Keratinocyte (primary cell): ENCODE data around the gene VMP1. TPM values are rescaled to one million over a fixed set of nuclear protein-coding genes. Genes with fewer than 3 reads are reported as not detected.

Experiments
- DNase-seq: peaks from one replicate; pipeline ENCODE4 v3.0.0-alpha.2; 2011; ENCODE audit warnings: low read depth, missing footprints, low spot score
- FAIRE-seq: peaks from 2 replicates; lab custom pipeline; 2011; peaks lifted over from hg19 to GRCh38; lab: Jason Lieb, UNC
- H2AFZ ChIP-seq: 2 replicates; pipeline ENCODE4 v1.6.0; 2012; ENCODE audit warnings: low read length, control low read depth, inconsistent platforms; ENCODE audit not compliant: control insufficient read depth
- H3K27ac ChIP-seq: 2 replicates; pipeline ENCODE4 v1.5.1; 2011; ENCODE audit warnings: low read length; ENCODE audit not compliant: control insufficient read depth, insufficient read depth
- H3K27me3 ChIP-seq: 3 replicates; pipeline ENCODE4 v1.6.0; 2011; ENCODE audit warnings: low read length; ENCODE audit not compliant: control insufficient read depth, insufficient read depth; ENCODE audit errors: extremely low read depth
- H3K36me3 ChIP-seq, 2 experiments: 2 replicates in 1 of 2; 3 replicates in 1 of 2; pipeline ENCODE4 v1.5.1; 2011; ENCODE audit warnings: low read length in 2 of 2, mild to moderate bottlenecking in 1 of 2; ENCODE audit not compliant: control insufficient read depth in 2 of 2, insufficient read depth in 2 of 2; ENCODE audit errors: extremely low read depth in 1 of 2
- H3K4me1 ChIP-seq: 3 replicates; pipeline ENCODE4 v1.5.1; 2011; ENCODE audit warnings: low read length; ENCODE audit not compliant: control insufficient read depth, insufficient read depth; ENCODE audit errors: extremely low read depth
- H3K4me2 ChIP-seq: 3 replicates; pipeline ENCODE4 v1.6.0; 2011; ENCODE audit warnings: low read depth, low read length; ENCODE audit not compliant: control insufficient read depth, insufficient read depth; ENCODE audit errors: extremely low read depth
- H3K4me3 ChIP-seq, 3 experiments: fragments of 200-600 bp in 1 of 3; sonication (generic) in 1 of 3; 2 replicates in 2 of 3; 3 replicates in 1 of 3; pipeline ENCODE4 v1.5.1; 2011 to 2016; ENCODE audit warnings: low read length in 3 of 3, mild to moderate bottlenecking in 3 of 3, control low read depth in 2 of 3, inconsistent platforms in 1 of 3, low read depth in 1 of 3, mixed read lengths in 1 of 3, mixed run types in 1 of 3, moderate library complexity in 1 of 3; ENCODE audit not compliant: control insufficient read depth in 2 of 3, insufficient read depth in 2 of 3; ENCODE audit errors: extremely low read depth in 1 of 3
- H3K79me2 ChIP-seq: 2 replicates; pipeline ENCODE4 v1.6.0; 2012; ENCODE audit warnings: low read length; ENCODE audit not compliant: control insufficient read depth, insufficient read depth
- H3K9ac ChIP-seq: 3 replicates; pipeline ENCODE4 v1.6.0; 2011; ENCODE audit warnings: low read length; ENCODE audit not compliant: control insufficient read depth, insufficient read depth; ENCODE audit errors: extremely low read depth
- H3K9me1 ChIP-seq: 3 replicates; pipeline ENCODE4 v1.6.0; 2011; ENCODE audit warnings: low read length; ENCODE audit not compliant: control insufficient read depth, insufficient read depth; ENCODE audit errors: extremely low read depth
- H3K9me3 ChIP-seq: 2 replicates; pipeline ENCODE4 v1.5.1; 2012; ENCODE audit warnings: low read depth, low read length; ENCODE audit not compliant: control insufficient read depth
- H4K20me1 ChIP-seq: 3 replicates; pipeline ENCODE4 v1.6.0; 2011; ENCODE audit warnings: low read length; ENCODE audit not compliant: control insufficient read depth, insufficient read depth; ENCODE audit errors: extremely low read depth
- CTCF ChIP-seq, 3 experiments: IDR thresholded peaks in 1 of 3; conservative IDR thresholded peaks in 1 of 3; optimal IDR thresholded peaks in 1 of 3; 2 replicates in 2 of 3; 3 replicates in 1 of 3; pipeline versions ENCODE3 to v1.5.1; 2011; ENCODE audit warnings: low read length in 3 of 3, mild to moderate bottlenecking in 3 of 3, moderate library complexity in 2 of 3, control low read depth in 1 of 3, inconsistent platforms in 1 of 3; ENCODE audit not compliant: insufficient read depth in 2 of 3; ENCODE audit errors: extremely low read depth in 1 of 3
- EZH2 ChIP-seq: IDR thresholded peaks from one replicate; pipeline ENCODE4 v1.6.1; 2012; ENCODE audit warnings: inconsistent platforms, mild to moderate bottlenecking, low read length, moderate library complexity
- dilution Hi-C: fragments of 300-500 bp; cut with MboI; formaldehyde crosslinking; loops from one replicate; pipeline ENCODE4 v1.7.0; 2020; ENCODE audit warnings: low sequenced_read_pairs; ENCODE audit not compliant: extremely low pct_ligation_motif_present
- polyA plus RNA-seq, 5 experiments: library from polyadenylated mRNA; depleted of rRNA in 3 of 5; stranded (reverse) in 3 of 5; stranded (forward) in 1 of 5; unstranded in 1 of 5; fragments of >200 nt; gene quantifications; 1 replicate in 1 of 5; 2 replicates in 3 of 5; 3 replicates in 1 of 5; pipeline versions ENCODE4 v1.2.1 to v1.2.3, GENCODE V29; 2011 to 2012; ENCODE audit warnings: missing spikeins in 2 of 5, low read depth in 1 of 5, low replicate concordance in 1 of 5

VMP1 gene
- polyA plus RNA-seq, 1 donor (not counting 4 experiments of a cell fraction or from before 2014, with no cell fraction given): 303 TPM

- H3K36me3 ChIP-seq: peaks cover 0 to 3% of the 10 kb centered on the region in 2 experiments
- no peak for DNase-seq
Measured at GRCh38 chr17:59863616-59864015, 156.2 kb downstream of the VMP1 start.

GRCh38 chr17:59869941-59870218 is 162.4 kb downstream of the VMP1 start:
- H3K27me3 ChIP-seq: no peaks in the 10 kb centered on the region
- H3K4me1 ChIP-seq: no peaks in the 10 kb centered on the region
- H3K4me3 ChIP-seq: no peak overlapping the region
- no peak overlapping the region for H3K4me2 ChIP-seq
- no peaks in the 10 kb centered on the region for H3K9me1 ChIP-seq
- no peaks in the 10 kb centered on the region for H4K20me1 ChIP-seq
- H3K27ac ChIP-seq: no peak overlapping the region
- FAIRE-seq: no peak
- DNase-seq: no peak
- no peaks in the 10 kb centered on the region for H3K9me3 ChIP-seq
- no peaks in the 10 kb centered on the region for H3K36me3 ChIP-seq
- H3K79me2 ChIP-seq: no peaks in the 10 kb centered on the region
- no peak overlapping the region for H3K9ac ChIP-seq
- TF ChIP-seq CTCF (optimal IDR thresholded peaks at IDR 0.05 in 1 of 3, IDR thresholded peaks at IDR 0.05 in 1 of 3, conservative IDR thresholded peaks at IDR 0.05 in 1 of 3; ENCODE audit: extremely low read depth in 1 of 3, insufficient read depth in 2 of 3, low read length in 3 of 3): no peak
- no peak overlapping the region for H2AFZ ChIP-seq
- dilution Hi-C loops: no loop called here

More at GRCh38 chr17:59863616-59864015, 156.2 kb downstream of the VMP1 start:
- FAIRE-seq: no peak
- Histone ChIP-seq H3K9ac (no peak overlapping the region), H3K27me3 (no peaks in the 10 kb centered on the region), H3K9me1 (no peaks in the 10 kb centered on the region), H3K27ac (no peak overlapping the region), H3K4me2 (no peak overlapping the region), H3K9me3 (no peaks in the 10 kb centered on the region), H3K4me1 (no peaks in the 10 kb centered on the region), H3K79me2 (no peaks in the 10 kb centered on the region), H4K20me1 (no peaks in the 10 kb centered on the region), H3K4me3 (no peak overlapping the region), H2AFZ (no peak overlapping the region)
- TF ChIP-seq EZH2: no peak
- no peak for TF ChIP-seq CTCF (optimal IDR thresholded peaks at IDR 0.05 in 1 of 3, IDR thresholded peaks at IDR 0.05 in 1 of 3, conservative IDR thresholded peaks at IDR 0.05 in 1 of 3; ENCODE audit: extremely low read depth in 1 of 3, insufficient read depth in 2 of 3, low read length in 3 of 3)
- dilution Hi-C loops: no loop called here
